Measurements from ENCODE around the gene PARK7.

GRCh38 chr1:7984811-7985210, 23.3 kb downstream of the PARK7 start:
- TF ChIP-seq, protein P1, sequence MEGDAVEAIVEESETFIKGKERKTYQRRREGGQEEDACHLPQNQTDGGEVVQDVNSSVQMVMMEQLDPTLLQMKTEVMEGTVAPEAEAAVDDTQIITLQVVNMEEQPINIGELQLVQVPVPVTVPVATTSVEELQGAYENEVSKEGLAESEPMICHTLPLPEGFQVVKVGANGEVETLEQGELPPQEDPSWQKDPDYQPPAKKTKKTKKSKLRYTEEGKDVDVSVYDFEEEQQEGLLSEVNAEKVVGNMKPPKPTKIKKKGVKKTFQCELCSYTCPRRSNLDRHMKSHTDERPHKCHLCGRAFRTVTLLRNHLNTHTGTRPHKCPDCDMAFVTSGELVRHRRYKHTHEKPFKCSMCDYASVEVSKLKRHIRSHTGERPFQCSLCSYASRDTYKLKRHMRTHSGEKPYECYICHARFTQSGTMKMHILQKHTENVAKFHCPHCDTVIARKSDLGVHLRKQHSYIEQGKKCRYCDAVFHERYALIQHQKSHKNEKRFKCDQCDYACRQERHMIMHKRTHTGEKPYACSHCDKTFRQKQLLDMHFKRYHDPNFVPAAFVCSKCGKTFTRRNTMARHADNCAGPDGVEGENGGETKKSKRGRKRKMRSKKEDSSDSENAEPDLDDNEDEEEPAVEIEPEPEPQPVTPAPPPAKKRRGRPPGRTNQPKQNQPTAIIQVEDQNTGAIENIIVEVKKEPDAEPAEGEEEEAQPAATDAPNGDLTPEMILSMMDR (conservative IDR thresholded peaks at IDR 0.05 in 1 of 2, IDR thresholded peaks at IDR 0.05 in 1 of 2; ENCODE audit: extremely low read depth in 1 of 2, insufficient read depth in 1 of 2, low read depth in 1 of 2, low read length in 2 of 2) = no peak
- TF ChIP-seq EZH2 (IDR thresholded peaks at IDR 0.05; ENCODE audit: borderline replicate concordance, low read length) = no peak
